Renal cortical epithelial cell (primary cell): ENCODE measurements around the gene EIF4B. TPM values are rescaled to one million over a fixed set of nuclear protein-coding genes. Genes with fewer than 3 reads are reported as not detected.

Source experiments
- total RNA-seq: library from RNA; depleted of rRNA; stranded (reverse); fragments of >200 nt; gene quantifications from 2 replicates; pipeline ENCODE4 v1.2.3, GENCODE V29; 2014

Gene EIF4B
- total RNA-seq, 1 donor from 2014 or later: 1,047 TPM

Other genes with a start within 250 kb of the EIF4B start
- not detected in 2 replicates for gene KRT76, start 229.1 kb upstream of the EIF4B start, total RNA-seq
- not detected in 2 replicates for gene KRT3, start 210.3 kb upstream of the EIF4B start, total RNA-seq
- gene KRT4, start 192.3 kb upstream of the EIF4B start, total RNA-seq: not detected in 2 replicates
- gene KRT79, start 172.1 kb upstream of the EIF4B start, total RNA-seq: not detected in 2 replicates
- gene KRT78, start 157.5 kb upstream of the EIF4B start, total RNA-seq: not detected in 2 replicates
- 390 and 919 TPM in 2 replicates for gene KRT8, start 101.4 kb upstream of the EIF4B start, total RNA-seq
- 294 and 1,160 TPM in 2 replicates for gene KRT18, start 57.3 kb upstream of the EIF4B start, total RNA-seq
- gene TNS2, start 43.6 kb downstream of the EIF4B start, total RNA-seq: 1.7 and 18.3 TPM in 2 replicates
- 13.9 and 30.6 TPM in 2 replicates for gene SPRYD3, start 72.9 kb downstream of the EIF4B start, total RNA-seq
- 76.1 and 95.0 TPM in 2 replicates for gene IGFBP6, start 91.2 kb downstream of the EIF4B start, total RNA-seq
- not detected in 2 replicates for gene SOAT2, start 97.0 kb downstream of the EIF4B start, total RNA-seq
- 7.6 and 20.7 TPM in 2 replicates for gene ZNF740, start 174.3 kb downstream of the EIF4B start, total RNA-seq
- 0.17 and 9.1 TPM in 2 replicates for gene CSAD, start 174.5 kb downstream of the EIF4B start, total RNA-seq
- 2.8 and 3.1 TPM in 2 replicates for gene ITGB7, start 200.8 kb downstream of the EIF4B start, total RNA-seq
- gene RARG, start 225.8 kb downstream of the EIF4B start, total RNA-seq: 5.2 and 14.6 TPM in 2 replicates